Endodermal cell (in vitro differentiated cells): ENCODE results near the gene GDF7. TPM values are rescaled to one million over a fixed set of nuclear protein-coding genes. Genes with fewer than 3 reads are reported as not detected.

Source experiments
- DNase-seq: peaks from one replicate; pipeline ENCODE4 v3.0.0-alpha.2; 2017
- H3K27ac ChIP-seq: 2 replicates; pipeline ENCODE4 v1.5.1; 2013; ENCODE audit warnings: mild to moderate bottlenecking, low read depth, low read length, moderate library complexity
- H3K27me3 ChIP-seq: 2 replicates; pipeline ENCODE4 v1.6.1; 2013; ENCODE audit warnings: mild to moderate bottlenecking, low read length, moderate library complexity; ENCODE audit not compliant: insufficient read depth, control insufficient read depth, poor library complexity, severe bottlenecking
- H3K36me3 ChIP-seq: 2 replicates; pipeline ENCODE4 v1.7.0; 2013; ENCODE audit warnings: mild to moderate bottlenecking, low read length, moderate library complexity; ENCODE audit not compliant: control insufficient read depth, insufficient read depth
- H3K4me1 ChIP-seq: one replicate; pipeline ENCODE4 v1.7.0; 2013; ENCODE audit warnings: low read length; ENCODE audit not compliant: control insufficient read depth, insufficient read depth
- H3K4me3 ChIP-seq: 2 replicates; pipeline ENCODE4 v1.5.1; 2013; ENCODE audit warnings: mild to moderate bottlenecking, low read length, moderate library complexity
- H3K9ac ChIP-seq: 2 replicates; pipeline ENCODE4 v1.6.1; 2013; ENCODE audit warnings: mild to moderate bottlenecking, low read length, moderate library complexity; ENCODE audit not compliant: poor library complexity, severe bottlenecking; ENCODE audit errors: extremely low read depth
- H3K9me3 ChIP-seq: 2 replicates; pipeline ENCODE4 v1.6.1; 2013; ENCODE audit warnings: mild to moderate bottlenecking, low read length, moderate library complexity; ENCODE audit not compliant: control insufficient read depth
- H3K27ac Mint-ChIP-seq: 2 replicates; pipeline ENCODE4 v1.8.0; 2020; ENCODE audit warnings: mixed read lengths
- H3K27me3 Mint-ChIP-seq: 2 replicates; pipeline ENCODE4 v1.8.0; 2021; ENCODE audit warnings: mild to moderate bottlenecking, mixed read lengths; ENCODE audit not compliant: insufficient read depth
- H3K36me3 Mint-ChIP-seq: 2 replicates; pipeline ENCODE4 v1.8.0; 2020; ENCODE audit warnings: low read depth, mixed read lengths
- H3K4me1 Mint-ChIP-seq: 2 replicates; pipeline ENCODE4 v1.8.0; 2020; ENCODE audit warnings: mixed read lengths
- H3K4me3 Mint-ChIP-seq: 2 replicates; pipeline ENCODE4 v1.8.0; 2020; ENCODE audit warnings: mild to moderate bottlenecking, moderate library complexity, mixed read lengths
- H3K9me3 Mint-ChIP-seq: 2 replicates; pipeline ENCODE4 v1.8.0; 2020; ENCODE audit warnings: mild to moderate bottlenecking, mixed read lengths
- WGBS, 2 experiments: methylation state at CpG; one replicate each; pipeline versions ENCODE4 v1.1.5 to v1.1.7; 2013; ENCODE audit warnings: missing lambda C conversion rate in 2 of 2, mixed read lengths in 1 of 2; ENCODE audit not compliant: insufficient coverage in 1 of 2, insufficient read length in 1 of 2; 5-methylcytosine and 5-hydroxymethylcytosine counted together
- total RNA-seq, 2 donors: library from RNA; stranded (reverse); fragmentation: NEBNext Ultra II Directional in 1 of 2; extraction: Animal tissue kit (Norgen Biotek cat#: 25700) in 1 of 2; gene quantifications; 2 replicates in 1 of 2; 3 replicates in 1 of 2; pipeline ENCODE4 v1.2.1, GENCODE V29; 2021
- TF ChIP-seq, protein P1 (sequence below): fragments of 200-600 bp; sonication (generic); conservative IDR thresholded peaks from 2 replicates; pipeline ENCODE4 v1.5.0; 2021; ENCODE audit warnings: antibody characterized with exemption, mild to moderate bottlenecking

Gene GDF7
- total RNA-seq, 2 donors from 2014 or later: 0.07 to 0.09 TPM

DNA sequence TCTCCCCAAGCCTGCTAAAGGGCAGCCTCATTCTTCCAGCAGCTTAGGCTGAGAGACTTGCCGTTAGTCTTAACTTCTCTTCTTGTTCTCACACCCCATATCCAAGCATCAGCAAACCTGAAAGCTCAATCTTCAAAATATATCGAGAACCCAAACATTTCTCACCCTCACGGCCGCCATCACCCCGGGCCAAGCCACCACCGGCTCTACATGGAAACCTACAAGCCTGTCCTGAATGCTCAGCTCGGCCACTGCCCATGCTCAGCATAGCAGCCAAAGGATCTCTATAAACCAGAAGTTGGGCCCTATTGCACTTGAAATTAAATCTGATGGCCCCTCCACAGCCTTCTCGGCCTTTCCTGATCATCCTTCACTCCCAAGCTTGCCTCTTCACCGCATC, 18.1 kb upstream of the GDF7 start:
- 96 to 97% methylated on average over 9 of the region's 9 CpGs for WGBS, 2 experiments
- H3K4me3 Mint-ChIP-seq: no peak overlapping the region
- no peak overlapping the region for H3K27ac ChIP-seq
- no peaks in the 10 kb centered on the region for H3K4me1 ChIP-seq
- H3K4me1 Mint-ChIP-seq: peaks cover 13% of the 10 kb centered on the region
- H3K27me3 Mint-ChIP-seq: peaks cover 3% of the 10 kb centered on the region
- H3K9me3 ChIP-seq: no peaks in the 10 kb centered on the region
- no peaks in the 10 kb centered on the region for H3K9me3 Mint-ChIP-seq
- H3K4me3 ChIP-seq: no peak overlapping the region
- TF ChIP-seq, protein P1, sequence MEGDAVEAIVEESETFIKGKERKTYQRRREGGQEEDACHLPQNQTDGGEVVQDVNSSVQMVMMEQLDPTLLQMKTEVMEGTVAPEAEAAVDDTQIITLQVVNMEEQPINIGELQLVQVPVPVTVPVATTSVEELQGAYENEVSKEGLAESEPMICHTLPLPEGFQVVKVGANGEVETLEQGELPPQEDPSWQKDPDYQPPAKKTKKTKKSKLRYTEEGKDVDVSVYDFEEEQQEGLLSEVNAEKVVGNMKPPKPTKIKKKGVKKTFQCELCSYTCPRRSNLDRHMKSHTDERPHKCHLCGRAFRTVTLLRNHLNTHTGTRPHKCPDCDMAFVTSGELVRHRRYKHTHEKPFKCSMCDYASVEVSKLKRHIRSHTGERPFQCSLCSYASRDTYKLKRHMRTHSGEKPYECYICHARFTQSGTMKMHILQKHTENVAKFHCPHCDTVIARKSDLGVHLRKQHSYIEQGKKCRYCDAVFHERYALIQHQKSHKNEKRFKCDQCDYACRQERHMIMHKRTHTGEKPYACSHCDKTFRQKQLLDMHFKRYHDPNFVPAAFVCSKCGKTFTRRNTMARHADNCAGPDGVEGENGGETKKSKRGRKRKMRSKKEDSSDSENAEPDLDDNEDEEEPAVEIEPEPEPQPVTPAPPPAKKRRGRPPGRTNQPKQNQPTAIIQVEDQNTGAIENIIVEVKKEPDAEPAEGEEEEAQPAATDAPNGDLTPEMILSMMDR: no peak
- no peaks in the 10 kb centered on the region for H3K36me3 ChIP-seq
- H3K9ac ChIP-seq: no peak overlapping the region
- peaks cover 6% of the 10 kb centered on the region for H3K36me3 Mint-ChIP-seq
- H3K27ac Mint-ChIP-seq: no peak overlapping the region
- DNase-seq: no peak
- peaks cover 8% of the 10 kb centered on the region for H3K27me3 ChIP-seq

DNA sequence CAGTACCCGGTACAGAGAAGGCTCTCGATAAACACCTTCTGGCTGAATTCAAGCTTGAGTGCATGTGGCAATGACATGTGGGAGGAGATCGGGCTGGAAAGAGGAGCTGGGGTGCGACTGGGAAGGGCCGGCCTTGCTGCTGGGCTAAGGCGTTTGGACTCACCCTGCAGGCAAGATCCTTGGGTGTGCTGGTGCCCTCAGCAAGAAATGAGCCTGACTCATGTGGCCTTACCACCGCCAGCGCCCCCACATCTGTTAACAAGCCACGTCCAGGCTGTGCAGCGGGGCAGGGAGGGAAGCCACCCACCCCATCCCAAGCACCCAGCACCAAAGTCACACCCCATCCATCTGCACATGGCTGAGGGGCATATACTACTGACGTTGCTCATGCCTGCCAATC, 17.4 kb upstream of the GDF7 start:
- 90 to 100% methylated on average over 2 to 11 of the region's 11 CpGs for WGBS, 2 experiments
- no peak overlapping the region for H3K27ac ChIP-seq
- peaks cover 5% of the 10 kb centered on the region for H3K27me3 Mint-ChIP-seq
- H3K4me3 ChIP-seq: no peak overlapping the region
- peak overlapping the region; percentile 77 for H3K4me3 Mint-ChIP-seq
- H3K36me3 ChIP-seq: no peaks in the 10 kb centered on the region
- H3K27me3 ChIP-seq: peaks cover 8% of the 10 kb centered on the region
- H3K4me1 Mint-ChIP-seq: peaks cover 13% of the 10 kb centered on the region
- TF ChIP-seq, protein P1: no peak
- H3K27ac Mint-ChIP-seq: no peak overlapping the region
- no peaks in the 10 kb centered on the region for H3K9me3 ChIP-seq
- no peaks in the 10 kb centered on the region for H3K4me1 ChIP-seq
- no peak overlapping the region for H3K9ac ChIP-seq
- H3K36me3 Mint-ChIP-seq: no peaks in the 10 kb centered on the region
- DNase-seq: no peak
- no peaks in the 10 kb centered on the region for H3K9me3 Mint-ChIP-seq

DNA sequence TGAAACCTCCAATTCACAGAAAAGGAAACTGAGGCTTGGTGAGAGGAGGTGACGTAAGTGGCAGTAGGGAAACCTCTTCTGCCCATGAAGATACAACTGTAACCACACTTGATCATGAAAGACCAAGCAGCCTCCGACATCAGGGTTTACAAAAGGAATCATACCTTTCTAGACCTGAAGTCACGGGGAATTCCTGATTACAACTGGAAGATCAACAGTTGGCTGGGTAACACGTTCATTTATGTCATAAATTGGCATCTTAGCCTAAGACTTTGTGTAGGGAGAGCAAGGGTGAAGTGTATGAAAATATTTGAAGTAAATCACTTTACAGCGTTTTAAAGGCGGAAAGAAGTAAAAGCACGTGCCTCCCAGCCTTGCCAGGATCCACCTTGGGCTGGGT, 17.0 kb upstream of the GDF7 start:
- no peak overlapping the region for H3K27ac ChIP-seq
- no peak for DNase-seq
- H3K9me3 ChIP-seq: no peaks in the 10 kb centered on the region
- TF ChIP-seq, protein P1: no peak
- 88 to 95% methylated on average over 7 of the region's 7 CpGs for WGBS, 2 experiments
- H3K27ac Mint-ChIP-seq: peak overlapping the region; percentile 83
- H3K36me3 Mint-ChIP-seq: no peaks in the 10 kb centered on the region
- H3K4me3 Mint-ChIP-seq: peak overlapping the region; percentile 77
- no peaks in the 10 kb centered on the region for H3K9me3 Mint-ChIP-seq
- peak overlapping the region; percentile 88 for H3K4me3 ChIP-seq
- H3K9ac ChIP-seq: peak overlapping the region; percentile 93
- H3K4me1 Mint-ChIP-seq: peaks cover 13% of the 10 kb centered on the region
- peaks cover 7% of the 10 kb centered on the region for H3K27me3 Mint-ChIP-seq
- H3K4me1 ChIP-seq: no peaks in the 10 kb centered on the region
- no peaks in the 10 kb centered on the region for H3K36me3 ChIP-seq
- H3K27me3 ChIP-seq: peaks cover 8% of the 10 kb centered on the region
